SK-N-SH (cell line): ENCODE data around the gene CRMP1. TPM values are rescaled to one million over a fixed set of nuclear protein-coding genes. Genes with fewer than 3 reads are reported as not detected.
A peak's percentile ranks its signal among the peaks of the same experiment; 100 is the strongest.

Experiments used
- CTCF ChIA-PET: fragments of 300-600, 350-600 bp; formaldehyde crosslinking; extraction: SDS; loops from one replicate; lab custom pipeline; 2021; lab: Yijun Ruan, JAX
- POLR2A ChIA-PET: fragments of 350-600 bp; sonication (Branson Sonifier 250); formaldehyde crosslinking; extraction: SDS; loops from one replicate; lab custom pipeline; 2020; ENCODE audit warnings: antibody characterized with exemption, inconsistent platforms; lab: Yijun Ruan, JAX
- DNase-seq: peaks from one replicate; pipeline ENCODE4 v3.0.0; 2012
- H2AFZ ChIP-seq: fragments of 200-600 bp; sonication (generic); 2 replicates; pipeline ENCODE4 v1.8.1; 2016; ENCODE audit warnings: antibody characterized with exemption, mild to moderate bottlenecking, low read depth
- H3F3A ChIP-seq: fragments of 200-600 bp; sonication (generic); replicated peaks from 2 replicates; pipeline ENCODE3; 2016; ENCODE audit warnings: antibody characterized with exemption, mild to moderate bottlenecking; ENCODE audit not compliant: insufficient read depth
- H3K27ac ChIP-seq, 2 experiments: fragments of 200-500 bp in 1 of 2; fragments of 200-600 bp in 1 of 2; sonication (Bioruptor generic) in 1 of 2; sonication (generic), shearing (Covaris generic) in 1 of 2; 2 replicates each; pipeline versions ENCODE4 v1.5.1 to v1.6.1; 2014 to 2016; ENCODE audit warnings: low read depth in 2 of 2, inconsistent platforms in 1 of 2, low read length in 1 of 2, mild to moderate bottlenecking in 1 of 2, mixed read lengths in 1 of 2
- H3K27me3 ChIP-seq: fragments of 200-600 bp; sonication (generic), shearing (Covaris generic); 2 replicates; pipeline ENCODE4 v1.6.1; 2016; ENCODE audit warnings: mixed run types; ENCODE audit not compliant: insufficient read depth
- H3K36me3 ChIP-seq, 2 experiments: fragments of 200-500 bp in 1 of 2; fragments of 200-600 bp in 1 of 2; sonication (Bioruptor generic) in 1 of 2; sonication (generic) in 1 of 2; replicated peaks in 1 of 2; 2 replicates each; pipeline versions ENCODE3 to v1.5.1; 2014 to 2016; ENCODE audit warnings: low read length in 1 of 2, mild to moderate bottlenecking in 1 of 2; ENCODE audit not compliant: insufficient read depth in 2 of 2, control insufficient read depth in 1 of 2
- H3K4me1 ChIP-seq, 2 experiments: fragments of 200-500 bp in 1 of 2; fragments of 200-600 bp in 1 of 2; sonication (Bioruptor generic) in 1 of 2; sonication (generic), shearing (Covaris generic) in 1 of 2; 2 replicates each; pipeline versions ENCODE4 v1.5.1 to v1.6.1; 2014 to 2016; ENCODE audit warnings: low read depth in 1 of 2, low read length in 1 of 2, mixed run types in 1 of 2; ENCODE audit not compliant: insufficient read depth in 2 of 2, control insufficient read depth in 1 of 2
- H3K4me2 ChIP-seq: fragments of 200-600 bp; sonication (generic), shearing (Covaris generic); 2 replicates; pipeline ENCODE4 v1.6.1; 2017; ENCODE audit warnings: mixed run types
- H3K4me3 ChIP-seq, 2 experiments: fragments of 200-500 bp in 1 of 2; fragments of 200-600 bp in 1 of 2; sonication (Bioruptor generic) in 1 of 2; sonication (generic), shearing (Covaris generic) in 1 of 2; 2 replicates each; pipeline versions ENCODE4 v1.5.1 to v1.8.1; 2014 to 2016; ENCODE audit warnings: low read depth in 2 of 2, inconsistent platforms in 1 of 2, low read length in 1 of 2, mild to moderate bottlenecking in 1 of 2, mixed read lengths in 1 of 2, moderate library complexity in 1 of 2
- H3K79me2 ChIP-seq: fragments of 200-600 bp; sonication (generic); 2 replicates; pipeline ENCODE4 v1.8.1; 2017; ENCODE audit warnings: mild to moderate bottlenecking; ENCODE audit not compliant: insufficient read depth
- H3K9ac ChIP-seq: fragments of 200-600 bp; sonication (generic); 2 replicates; pipeline ENCODE4 v1.6.1; 2017; ENCODE audit warnings: mixed run types
- H3K9me2 ChIP-seq: fragments of 200-600 bp; sonication (generic); 2 replicates; pipeline ENCODE4 v1.6.1; 2017; ENCODE audit warnings: mixed run types
- H3K9me3 ChIP-seq: fragments of 200-600 bp; sonication (generic); 2 replicates; pipeline ENCODE4 v1.6.1; 2017; ENCODE audit warnings: mixed run types, mild to moderate bottlenecking, moderate library complexity
- H4K20me1 ChIP-seq: fragments of 200-600 bp; sonication (generic); 2 replicates; pipeline ENCODE4 v1.6.1; 2017; ENCODE audit warnings: mild to moderate bottlenecking, mixed run types; ENCODE audit not compliant: insufficient read depth
- FOXJ3 ChIP-seq: sonication (generic); formaldehyde crosslinking; IDR thresholded peaks from 2 replicates; pipeline ENCODE4 v1.5.1; 2020; ENCODE audit warnings: mild to moderate bottlenecking, missing genetic modification reagents
- FOXM1 ChIP-seq: IDR thresholded peaks from 2 replicates; pipeline ENCODE4 v1.4.0; 2012; ENCODE audit warnings: low read depth, mild to moderate bottlenecking
- GABPA ChIP-seq: IDR thresholded peaks from 2 replicates; pipeline ENCODE4 v1.4.0; 2012; ENCODE audit warnings: low read depth, mild to moderate bottlenecking
- GATA2 ChIP-seq: sonication (generic); formaldehyde crosslinking; IDR thresholded peaks from 2 replicates; pipeline ENCODE4 v1.5.0; 2020; ENCODE audit warnings: mild to moderate bottlenecking, missing genetic modification reagents
- MEF2A ChIP-seq: IDR thresholded peaks from 2 replicates; pipeline ENCODE4 v1.4.0; 2012; ENCODE audit warnings: low read depth, borderline replicate concordance
- MXI1 ChIP-seq: IDR thresholded peaks from 2 replicates; pipeline ENCODE4 v1.6.1; 2012; ENCODE audit warnings: mild to moderate bottlenecking, low read depth, low read length, improper control_type of control experiment
- RXRA ChIP-seq: IDR thresholded peaks from 2 replicates; pipeline ENCODE4 v1.4.0; 2012; ENCODE audit warnings: low read depth, mild to moderate bottlenecking, borderline replicate concordance
- SMC3 ChIP-seq: IDR thresholded peaks from 2 replicates; pipeline ENCODE4 v1.6.1; 2012; ENCODE audit warnings: low read depth, low read length, improper control_type of control experiment
- TCF12 ChIP-seq: IDR thresholded peaks from 2 replicates; pipeline ENCODE4 v1.4.0; 2012
- TEAD4 ChIP-seq: IDR thresholded peaks from 2 replicates; pipeline ENCODE4 v1.4.0; 2012; ENCODE audit warnings: mild to moderate bottlenecking, borderline replicate concordance; ENCODE audit not compliant: insufficient read depth
- USF2 ChIP-seq: fragments of 150-350 bp; IDR thresholded peaks from 2 replicates; pipeline ENCODE4 v1.6.1; 2017; ENCODE audit warnings: antibody characterized with exemption, low read length, low read depth, borderline replicate concordance
- YY1 ChIP-seq: IDR thresholded peaks from 2 replicates; pipeline ENCODE4 v1.4.0; 2012; ENCODE audit warnings: low read depth, mild to moderate bottlenecking
- WGBS: methylation state at CpG from one replicate; pipeline ENCODE4 v1.1.6; 2017; ENCODE audit warnings: low lambda C conversion rate; 5-methylcytosine and 5-hydroxymethylcytosine counted together
- polyA plus RNA-seq, 3 experiments: library from polyadenylated mRNA; depleted of rRNA; stranded (reverse); fragments of >200 nt; gene quantifications; 2 replicates each; pipeline ENCODE4 v1.2.3, GENCODE V29; 2012
- TF ChIP-seq, protein P1 (sequence below): IDR thresholded peaks from 2 replicates; pipeline ENCODE4 v1.4.0; 2012; ENCODE audit warnings: low read depth, borderline replicate concordance

Gene CRMP1
- polyA plus RNA-seq, 1 of the 3 experiments (the other 2 are of a cell fraction), result 3.4 TPM

- H3K9me2 ChIP-seq, result no peaks in the 10 kb centered on the region
- no peaks in the 10 kb centered on the region for H4K20me1 ChIP-seq
- H3K36me3 ChIP-seq, result no peaks in the 10 kb centered on the region
- no peak overlapping the region; a peak in 1 of 4 replicates for H3K27ac ChIP-seq
- H3K27me3 ChIP-seq, result no peaks in the 10 kb centered on the region
- CTCF ChIA-PET, result interaction anchor here (0.9 to 1.7 kb wide), 2 partner anchors 31 to 85 kb away, joined by 3 to 5 read pairs; no protein-coding TSS in a partner anchor
- no peak overlapping the region for H2AFZ ChIP-seq
- no peaks in the 10 kb centered on the region for H3K9me3 ChIP-seq
- no peaks in the 10 kb centered on the region for H3F3A ChIP-seq
- TF ChIP-seq GABPA (no peak), SMC3 (no peak), TEAD4 (no peak), YY1 (no peak)
- H3K4me3 ChIP-seq, result no peak overlapping the region
- no peak overlapping the region for H3K9ac ChIP-seq
- WGBS, result 53% methylated on average over 7 of the region's 7 CpGs
- H3K4me2 ChIP-seq, result no peak overlapping the region
- POLR2A ChIA-PET, result no interaction called here
- peaks cover 0 to 8% of the 10 kb centered on the region in 2 experiments; a peak in 1 of 4 replicates for H3K4me1 ChIP-seq
- no peak for DNase-seq
- no peaks in the 10 kb centered on the region for H3K79me2 ChIP-seq
These were observed 20.6 kb upstream of the CRMP1 start for GRCh38 chr4:5913454-5913853.

DNA sequence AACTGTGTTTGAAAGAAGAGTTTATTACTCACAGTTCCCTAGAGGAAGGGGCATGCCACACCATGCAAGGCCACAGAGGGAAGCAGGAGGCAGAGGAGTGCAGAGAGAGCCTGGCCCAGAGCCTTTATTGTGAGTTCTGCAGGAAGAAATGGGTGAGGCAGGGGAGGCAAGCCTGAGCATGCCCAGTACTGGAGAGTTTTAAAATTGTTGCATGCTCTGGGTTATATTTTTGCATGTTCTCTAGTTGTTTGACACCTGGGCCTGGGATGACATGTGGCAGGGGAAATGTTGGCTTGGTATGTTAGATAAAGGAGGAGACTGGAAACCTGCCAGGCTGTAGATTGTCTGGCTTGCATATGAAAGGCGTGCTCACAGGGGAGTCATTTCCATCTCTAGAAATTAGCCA is 19.7 kb upstream of the CRMP1 start:
- Histone ChIP-seq H3K4me1 (peaks cover 0 to 8% of the 10 kb centered on the region in 2 experiments; a peak in 1 of 4 replicates), H3K4me3 (no peak overlapping the region), H3K9ac (no peak overlapping the region), H3K36me3 (no peaks in the 10 kb centered on the region), H4K20me1 (no peaks in the 10 kb centered on the region), H3K27ac (peak overlapping the region in 1 of 2 experiments; percentile 62; a peak in 2 of 4 replicates), H3K4me2 (no peak overlapping the region), H3K9me2 (no peaks in the 10 kb centered on the region), H3K9me3 (no peaks in the 10 kb centered on the region), H3K27me3 (no peaks in the 10 kb centered on the region), H3K79me2 (no peaks in the 10 kb centered on the region), H3F3A (no peaks in the 10 kb centered on the region), H2AFZ (no peak overlapping the region)
- POLR2A ChIA-PET, result no interaction called here
- CTCF ChIA-PET, result interaction anchor here (0.9 to 1.7 kb wide), 2 partner anchors 32 to 86 kb away, joined by 3 to 5 read pairs; no protein-coding TSS in a partner anchor
- 33% methylated on average over 1 of the region's 1 CpG for WGBS
- peak; percentile 42 for DNase-seq
- TF ChIP-seq FOXM1 (no peak), USF2 (no peak), FOXJ3 (CRISPR knock-in tag) (no peak), MEF2A (no peak), TCF12 (no peak), MXI1 (peak; percentile 76; the same call in 1 of the 2 replicates), RXRA (no peak), GATA2 (peak; percentile 36; the same call in 1 of the 2 replicates)
- TF ChIP-seq, protein P1, sequence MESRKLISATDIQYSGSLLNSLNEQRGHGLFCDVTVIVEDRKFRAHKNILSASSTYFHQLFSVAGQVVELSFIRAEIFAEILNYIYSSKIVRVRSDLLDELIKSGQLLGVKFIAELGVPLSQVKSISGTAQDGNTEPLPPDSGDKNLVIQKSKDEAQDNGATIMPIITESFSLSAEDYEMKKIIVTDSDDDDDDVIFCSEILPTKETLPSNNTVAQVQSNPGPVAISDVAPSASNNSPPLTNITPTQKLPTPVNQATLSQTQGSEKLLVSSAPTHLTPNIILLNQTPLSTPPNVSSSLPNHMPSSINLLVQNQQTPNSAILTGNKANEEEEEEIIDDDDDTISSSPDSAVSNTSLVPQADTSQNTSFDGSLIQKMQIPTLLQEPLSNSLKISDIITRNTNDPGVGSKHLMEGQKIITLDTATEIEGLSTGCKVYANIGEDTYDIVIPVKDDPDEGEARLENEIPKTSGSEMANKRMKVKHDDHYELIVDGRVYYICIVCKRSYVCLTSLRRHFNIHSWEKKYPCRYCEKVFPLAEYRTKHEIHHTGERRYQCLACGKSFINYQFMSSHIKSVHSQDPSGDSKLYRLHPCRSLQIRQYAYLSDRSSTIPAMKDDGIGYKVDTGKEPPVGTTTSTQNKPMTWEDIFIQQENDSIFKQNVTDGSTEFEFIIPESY, result no peak
